Right lung (tissue), 10 donors: ENCODE results near the gene ITGB1. TPM values are rescaled to one million over a fixed set of nuclear protein-coding genes. Genes with fewer than 3 reads are reported as not detected.
"Not testable (repeated sequence)": the region's sequence is repeated elsewhere in the genome, so short reads cannot be mapped to it uniquely, and the experiment has no call there.

Experiments used
- DNase-seq, 2 donors: peaks; one replicate each; pipeline ENCODE4 v3.0.0-alpha.2; 2013
- long read RNA-seq, 8 donors: transcript quantifications; one replicate each; lab custom pipeline, GENCODE V29; 2026
- polyA plus RNA-seq, 5 donors: library from polyadenylated mRNA; unstranded; fragments of 120-200 nt; gene quantifications; one replicate each; pipeline versions ENCODE4 v1.2.1 to v1.2.3, GENCODE V29; 2013; ENCODE audit warnings: inconsistent platforms in 1 of 5, low replicate concordance in 1 of 5; ENCODE audit not compliant: insufficient read length in 5 of 5, insufficient read depth in 1 of 5

Gene ITGB1
- 100 to 1,000 TPM; 410 to 593 (median 518) TPM for polyA plus RNA-seq
- long read RNA-seq, donor 1, transcript ITGB1-201 (16 exons, 3,640 nt): major isoform, 100 of 295 reads
- long read RNA-seq, donor 1, partial matches to known transcripts: 192 of 295 reads
- long read RNA-seq, donor 1, other reads (novel, unspliced or antisense): 0 of 295 reads
- long read RNA-seq, donor 2, transcript ITGB1-201 (16 exons, 3,640 nt): major isoform, 70 of 123 reads
- long read RNA-seq, donor 2, partial matches to known transcripts: 52 of 123 reads
- long read RNA-seq, donor 2, other reads (novel, unspliced or antisense): 0 of 123 reads
- long read RNA-seq, donor 3, transcript ITGB1-201 (16 exons, 3,640 nt): major isoform, 78 of 191 reads
- long read RNA-seq, donor 3, partial matches to known transcripts: 111 of 191 reads
- long read RNA-seq, donor 3, other reads (novel, unspliced or antisense): 0 of 191 reads
- long read RNA-seq, donor 4, transcript ITGB1-201 (16 exons, 3,640 nt): major isoform, 49 of 165 reads
- long read RNA-seq, donor 4, partial matches to known transcripts: 115 of 165 reads
- long read RNA-seq, donor 4, other reads (novel, unspliced or antisense): 0 of 165 reads
- long read RNA-seq, donor 5, transcript ITGB1-201 (16 exons, 3,640 nt): major isoform, 69 of 348 reads
- long read RNA-seq, donor 5, partial matches to known transcripts: 278 of 348 reads
- long read RNA-seq, donor 5, other reads (novel, unspliced or antisense): 0 of 348 reads
- long read RNA-seq, donor 6, transcript ITGB1-201 (16 exons, 3,640 nt): major isoform, 100 of 249 reads
- long read RNA-seq, donor 6, partial matches to known transcripts: 142 of 249 reads
- long read RNA-seq, donor 6, other reads (novel, unspliced or antisense): 5 of 249 reads
- long read RNA-seq, donor 7, transcript ITGB1-201 (16 exons, 3,640 nt): major isoform, 90 of 177 reads
- long read RNA-seq, donor 7, partial matches to known transcripts: 86 of 177 reads
- long read RNA-seq, donor 7, other reads (novel, unspliced or antisense): 0 of 177 reads
- long read RNA-seq, donor 8, transcript ITGB1-201 (16 exons, 3,640 nt): major isoform, 37 of 104 reads
- long read RNA-seq, donor 8, partial matches to known transcripts: 66 of 104 reads
- long read RNA-seq, donor 8, other reads (novel, unspliced or antisense): 0 of 104 reads

DNA sequence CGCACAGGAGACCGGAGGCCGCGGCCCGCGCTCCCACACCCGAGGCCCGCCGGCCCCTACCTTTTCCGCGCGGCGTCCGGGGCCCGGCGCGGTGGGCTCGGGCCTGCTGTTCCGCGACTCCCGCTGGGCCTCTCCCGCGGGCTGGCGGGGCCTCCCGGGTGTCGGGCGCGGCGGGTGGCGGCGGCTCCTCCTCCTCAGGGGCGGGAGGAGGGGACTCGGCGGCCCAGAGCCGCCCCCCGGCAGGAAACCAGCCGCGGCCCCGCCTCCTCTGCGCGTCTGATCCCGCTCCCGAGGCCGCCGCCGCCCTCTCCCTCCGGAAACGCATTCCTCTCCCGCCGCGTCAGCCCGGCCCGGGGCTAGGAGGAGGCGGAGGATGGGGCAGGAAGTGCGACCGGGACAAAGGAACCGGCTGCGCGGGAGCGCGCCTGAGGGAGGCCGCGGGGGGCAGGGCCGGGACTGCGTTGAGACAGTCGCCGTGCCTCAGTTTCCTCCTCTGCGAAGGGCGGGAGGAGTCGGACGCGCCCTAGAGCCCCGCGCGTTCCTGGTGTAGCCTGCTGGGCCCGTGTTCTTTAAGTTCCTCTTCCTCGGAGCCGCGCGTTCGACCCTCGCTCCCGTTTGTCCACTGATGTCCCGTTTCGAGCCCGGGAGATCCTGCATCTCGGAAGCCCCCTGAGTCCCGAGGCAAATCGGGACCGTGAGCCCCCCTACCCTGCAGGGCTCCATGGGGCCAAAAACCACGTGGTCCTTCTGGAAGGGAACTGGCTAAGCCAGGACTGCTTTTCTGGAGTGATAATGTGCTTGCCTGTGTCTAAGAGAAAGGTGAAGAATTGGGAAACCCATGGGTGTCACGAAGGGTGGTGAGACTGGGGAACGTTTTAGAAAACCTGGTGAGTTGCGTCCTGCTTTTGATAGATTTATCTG lies at the start of gene ITGB1:
TSS of gene ITGB1 (minus strand) at position 146 of the 921 bp plus-strand sequence. CDS start 22,672 bp downstream, outside the sequence.
- peak; percentile 97 for DNase-seq

DNA sequence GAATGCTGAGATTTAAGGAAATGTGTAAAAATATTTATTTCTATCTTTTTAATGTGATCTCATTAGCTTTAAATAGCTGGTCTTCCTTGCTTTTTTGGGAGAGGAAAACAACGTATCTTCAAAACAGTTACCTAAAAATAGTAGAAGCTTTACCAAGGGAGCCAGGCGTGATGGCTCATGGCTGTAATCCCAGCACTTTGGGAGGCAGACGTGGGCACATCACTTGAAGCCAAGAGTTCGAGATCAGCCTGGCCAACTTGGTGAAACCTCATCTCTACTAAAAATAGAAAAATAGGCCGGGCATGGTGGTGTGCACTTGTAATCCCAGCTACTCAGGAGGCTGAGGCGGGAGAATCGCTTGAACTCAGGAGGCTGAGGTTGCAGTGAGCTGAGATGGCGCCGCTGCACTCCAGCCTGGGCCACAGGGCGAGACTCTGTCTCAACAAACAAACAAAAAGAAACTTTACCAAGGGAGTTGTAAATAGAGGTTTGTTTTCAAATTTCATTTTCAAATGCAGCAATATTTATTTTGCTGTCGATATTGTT lies 48.4 kb upstream of the ITGB1 start:
- DNase-seq: no peak

DNA sequence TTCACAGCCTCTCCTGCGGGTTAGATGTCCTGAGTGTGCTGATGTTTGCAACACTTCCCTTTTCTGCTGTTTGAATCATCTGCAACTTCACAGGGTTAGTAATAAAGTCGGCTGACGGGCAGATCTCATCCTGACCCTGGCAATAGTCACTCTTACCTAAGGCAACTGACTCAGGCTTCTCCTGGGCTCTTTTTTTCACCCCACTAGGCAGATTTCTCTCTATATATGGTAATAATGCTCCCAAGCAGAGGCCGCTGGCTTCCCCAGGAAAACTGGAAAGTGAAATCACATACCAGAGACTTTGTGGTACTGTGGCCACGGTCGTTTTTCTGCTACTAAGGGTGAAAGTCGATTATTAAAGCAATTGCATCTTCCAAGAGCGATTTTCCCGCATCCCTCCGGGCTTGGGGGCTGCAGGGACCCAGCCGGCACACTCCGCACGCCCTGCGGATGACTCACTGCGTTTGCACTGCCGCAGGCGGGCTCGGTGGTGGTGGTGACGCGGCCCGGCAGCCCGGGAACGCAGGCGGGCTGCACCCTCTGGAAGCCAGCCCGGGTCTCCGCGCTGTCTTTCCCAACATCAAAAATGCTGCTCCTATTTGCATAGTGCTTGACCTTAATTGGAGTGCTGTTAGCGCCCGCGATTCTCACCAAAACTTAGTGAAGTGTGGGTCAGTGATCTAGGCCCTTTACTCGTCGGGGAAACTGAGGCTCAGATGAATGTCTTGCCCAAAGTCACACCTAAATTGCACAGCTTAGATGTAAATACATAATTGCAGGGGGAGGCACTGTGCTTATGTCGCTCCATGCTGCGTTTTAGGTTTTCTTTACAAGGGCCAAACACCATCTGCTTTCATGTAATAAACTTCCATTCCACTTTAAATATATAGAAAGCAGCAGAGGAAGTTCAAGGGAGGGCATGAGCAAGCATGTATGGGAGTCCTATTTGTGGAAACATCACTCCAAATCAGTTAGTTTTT lies 47.6 kb upstream of the ITGB1 start:
- DNase-seq: peak; percentile 64

DNA sequence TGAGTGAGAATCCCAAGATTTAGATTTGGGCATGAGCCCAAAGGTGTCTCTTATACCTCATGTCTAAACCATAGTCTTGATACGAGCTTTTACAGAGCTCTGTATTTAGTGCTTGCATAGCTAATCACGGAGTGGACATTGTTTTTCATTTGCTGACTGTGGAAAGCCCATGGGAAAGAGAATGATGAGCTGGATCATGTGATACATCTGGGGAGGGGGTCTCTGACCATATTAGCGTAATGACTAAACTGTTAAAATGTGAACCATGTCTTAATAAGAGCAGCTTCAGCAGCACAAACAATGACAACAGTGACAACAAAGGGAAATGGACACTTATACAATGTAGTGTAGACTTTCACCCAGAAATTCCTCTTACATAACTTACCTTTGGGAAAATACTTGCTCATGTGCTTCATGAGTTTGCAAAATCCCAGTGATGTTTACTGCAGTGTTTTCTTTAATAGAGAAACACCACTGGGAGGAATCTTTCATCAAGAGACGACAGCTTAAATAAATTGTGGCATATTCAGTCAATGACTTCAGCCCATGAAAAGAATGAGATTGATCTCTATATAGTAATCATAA lies 44.0 kb upstream of the ITGB1 start:
- no peak for DNase-seq

DNA sequence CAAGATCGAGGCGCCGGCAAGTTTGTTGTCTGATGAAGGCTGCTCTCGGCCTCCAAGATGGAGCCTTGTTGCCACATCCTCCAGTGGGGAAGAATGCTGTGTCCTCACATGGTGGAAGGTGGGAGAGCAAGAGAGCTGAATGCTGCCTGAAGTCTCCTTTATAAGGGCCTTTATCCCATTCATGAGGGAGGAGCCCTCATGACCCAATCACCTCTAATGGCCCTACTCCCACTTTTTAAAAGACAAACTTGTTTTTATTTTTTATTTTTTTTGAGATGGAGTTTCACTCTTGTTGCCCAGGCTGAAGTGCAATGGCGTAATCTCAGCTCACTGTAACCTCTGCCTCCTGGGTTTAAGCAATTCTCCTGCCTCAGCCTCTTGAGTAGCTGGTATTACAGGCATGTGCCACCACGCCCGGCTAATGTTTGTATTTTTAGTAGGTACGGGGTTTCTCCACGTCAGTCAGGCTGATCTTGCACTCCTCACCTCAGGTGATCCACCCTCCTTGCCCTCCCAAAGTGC lies 40.1 kb upstream of the ITGB1 start:
- DNase-seq: not testable (repeated sequence)

DNA sequence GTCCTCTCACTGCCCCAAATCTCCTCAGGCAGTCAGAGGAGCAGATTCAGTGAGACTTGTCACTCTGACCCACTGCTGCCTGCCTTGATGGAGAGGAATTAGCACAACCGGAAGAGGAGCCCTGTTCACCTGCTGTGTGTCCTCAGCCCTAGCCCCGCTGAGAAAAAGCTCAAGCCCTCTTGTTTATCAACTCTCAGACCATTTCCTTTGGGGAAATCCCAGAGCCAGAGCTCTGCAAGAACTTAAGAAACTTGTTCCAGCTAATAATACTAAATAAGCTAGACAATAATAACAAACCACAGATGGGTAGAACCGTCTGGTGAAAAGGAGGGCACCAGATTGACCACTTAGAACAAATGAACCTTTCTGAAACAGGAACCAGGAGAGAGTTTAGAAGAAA lies 37.7 kb upstream of the ITGB1 start:
- no peak for DNase-seq

DNA sequence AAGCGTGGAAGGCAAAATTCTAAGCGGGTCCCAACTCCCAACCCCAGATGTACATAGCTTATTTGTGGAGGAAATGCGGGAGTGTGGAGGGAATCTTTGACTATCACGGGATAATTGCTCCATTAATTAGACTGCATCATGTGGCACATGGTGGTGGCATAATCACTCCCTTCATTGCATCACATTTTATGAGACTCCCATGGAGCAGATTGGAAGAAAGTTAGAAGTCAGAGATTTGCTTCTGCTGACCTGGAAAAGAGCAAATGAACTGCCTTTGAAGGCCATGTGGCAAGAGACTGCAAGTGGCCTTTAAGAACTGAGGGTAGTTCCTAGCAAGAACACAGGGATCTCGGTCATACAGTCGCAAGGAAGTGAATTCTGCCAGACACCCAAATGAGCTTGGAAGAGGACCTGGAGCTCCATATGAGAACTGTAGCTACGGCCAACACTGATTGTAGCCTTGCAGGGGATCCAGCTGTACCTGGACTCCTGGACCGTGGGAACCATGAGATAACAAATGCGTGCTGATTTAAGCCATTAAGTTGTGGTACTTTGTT lies 37.1 kb upstream of the ITGB1 start:
- DNase-seq: no peak

DNA sequence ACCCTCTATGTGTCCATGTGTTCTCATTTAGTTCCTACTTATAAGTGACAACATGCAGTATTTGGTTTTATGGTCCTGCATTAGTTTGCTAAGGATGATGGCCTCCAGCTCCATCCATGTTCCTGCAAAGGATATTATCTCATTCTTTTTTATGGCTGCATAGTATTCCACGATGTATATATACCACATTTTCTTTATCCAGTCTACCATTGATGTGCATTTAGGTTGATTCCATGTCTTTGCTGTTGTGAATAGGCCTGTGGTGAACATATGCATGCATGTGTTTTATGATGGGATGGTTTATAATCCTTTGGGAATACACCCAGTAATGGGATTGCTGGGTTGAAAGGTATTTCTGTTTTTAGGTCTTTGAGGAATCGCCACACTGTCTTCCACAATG lies 36.6 kb upstream of the ITGB1 start:
- DNase-seq: not testable (repeated sequence)

DNA sequence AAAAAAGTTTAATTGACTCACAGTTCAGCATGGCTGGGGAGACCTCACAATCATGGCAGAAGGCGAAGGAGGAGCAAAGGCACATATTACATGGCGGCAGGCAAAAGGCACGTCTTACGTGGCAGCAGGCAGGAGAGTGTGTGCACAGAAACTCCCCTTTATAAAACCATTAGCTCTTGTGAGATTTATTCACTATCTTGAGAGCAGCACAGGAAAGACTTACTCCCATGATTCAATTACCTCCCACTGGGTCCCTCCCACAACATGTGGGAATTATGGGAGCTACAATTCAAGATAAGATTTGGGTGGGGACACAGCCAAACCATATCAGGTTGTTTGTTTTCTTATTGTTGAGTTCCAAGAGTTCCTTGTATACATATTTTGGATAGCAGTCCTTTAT lies 34.3 kb upstream of the ITGB1 start:
- not testable (repeated sequence) for DNase-seq

DNA sequence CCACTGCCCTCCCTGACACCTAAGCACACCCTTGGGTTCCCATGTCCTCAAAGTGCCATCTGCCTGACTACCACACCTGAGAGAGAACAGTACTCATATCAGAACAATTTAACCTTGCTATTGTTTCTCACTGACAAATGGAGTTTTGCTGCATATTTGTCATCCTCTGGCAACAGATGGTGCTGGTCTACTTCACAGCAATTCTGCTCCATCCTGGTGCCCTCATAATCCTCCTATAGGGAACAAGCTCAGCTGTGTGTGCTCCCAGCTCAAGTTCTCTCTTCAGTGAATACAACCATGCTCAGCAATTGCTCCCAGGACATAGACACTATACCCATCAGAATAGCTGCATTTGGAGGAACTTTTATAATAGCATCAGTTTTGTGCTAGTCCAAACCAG lies 32.8 kb upstream of the ITGB1 start:
- DNase-seq: no peak

DNA sequence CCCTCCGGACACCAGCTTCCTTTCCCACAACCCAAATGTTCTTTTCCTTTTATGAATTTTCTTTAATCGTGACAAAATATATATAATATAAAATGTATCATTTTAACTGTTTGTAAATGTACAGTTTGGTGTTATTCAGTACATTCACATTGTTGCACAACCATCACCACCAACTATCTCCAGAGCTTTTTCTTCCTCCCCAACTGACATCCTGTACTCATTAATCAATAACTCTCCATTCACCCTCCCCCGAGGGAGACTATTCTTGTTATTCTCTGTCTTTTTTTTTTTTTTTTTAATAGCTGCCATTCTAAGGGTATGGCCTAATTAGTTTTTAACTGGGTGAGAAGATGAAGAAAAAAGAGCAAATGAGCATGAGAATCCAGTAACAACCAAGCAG lies 30.6 kb upstream of the ITGB1 start:
- DNase-seq: no peak

DNA sequence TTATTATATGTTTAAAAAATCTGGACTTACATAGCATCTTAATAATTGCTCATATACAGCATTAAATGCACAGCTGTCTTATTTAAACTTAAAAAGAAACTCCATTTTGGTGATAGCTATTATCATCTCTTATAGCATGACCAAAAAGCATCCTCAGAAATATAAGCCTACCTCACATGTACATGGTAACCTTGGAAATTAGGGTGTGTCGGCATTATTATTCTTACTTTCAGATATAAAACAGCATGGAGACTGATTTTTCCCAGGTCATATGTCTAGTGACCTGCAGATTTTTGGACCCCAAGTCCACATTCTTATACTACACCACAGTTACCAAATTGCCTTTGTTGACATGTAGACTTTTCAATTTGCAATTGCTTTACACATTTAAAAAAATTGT lies 29.1 kb upstream of the ITGB1 start:
- no peak for DNase-seq

DNA sequence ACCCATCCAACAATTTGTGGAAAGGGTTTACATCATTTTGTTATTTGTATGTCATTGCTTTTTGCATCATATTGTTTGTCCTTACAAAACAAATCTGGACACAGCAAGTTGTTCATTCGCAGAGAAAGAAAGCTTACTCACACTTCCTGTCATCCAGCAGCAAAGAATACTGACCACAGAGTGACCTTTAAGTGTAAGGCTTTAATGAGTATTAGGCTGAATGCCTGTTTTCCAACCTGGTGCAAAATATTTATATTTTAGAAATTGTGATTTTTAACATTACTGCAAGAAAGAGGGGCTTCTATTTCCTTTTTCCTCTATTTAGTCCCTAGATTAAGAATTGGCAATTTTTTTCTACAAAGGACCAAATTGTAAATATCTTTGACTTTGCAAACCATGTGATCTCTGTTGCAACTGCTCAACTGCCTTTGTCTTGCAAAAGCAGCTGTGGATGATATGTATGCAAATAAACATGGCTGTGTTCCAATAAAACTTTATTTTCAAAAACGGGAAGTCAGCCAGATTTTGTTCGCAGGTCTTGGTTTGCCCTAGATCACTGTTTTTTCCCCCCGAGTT lies 27.8 kb upstream of the ITGB1 start:
- DNase-seq: peak; percentile 34 to 56

DNA sequence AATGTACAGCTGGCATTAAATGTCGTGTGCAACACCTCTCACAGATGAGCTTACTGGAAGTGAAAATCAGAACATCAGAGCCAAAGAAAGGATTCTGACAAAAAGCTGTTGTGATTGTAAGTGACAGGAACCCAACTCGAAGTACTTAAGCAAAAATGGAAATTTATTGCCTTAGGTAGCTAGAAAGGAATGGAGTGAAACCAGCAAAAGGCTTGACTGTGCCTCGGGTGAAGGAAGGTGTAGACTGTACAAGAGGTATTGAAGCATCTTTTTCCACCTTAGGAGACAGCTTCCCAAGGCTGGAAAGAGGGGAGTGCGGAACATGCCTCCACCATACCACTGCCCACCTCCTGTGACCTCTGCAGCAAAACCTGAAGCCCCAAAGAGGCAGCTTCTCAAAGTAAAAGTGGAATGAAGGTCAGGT lies 27.3 kb upstream of the ITGB1 start:
- no peak for DNase-seq

DNA sequence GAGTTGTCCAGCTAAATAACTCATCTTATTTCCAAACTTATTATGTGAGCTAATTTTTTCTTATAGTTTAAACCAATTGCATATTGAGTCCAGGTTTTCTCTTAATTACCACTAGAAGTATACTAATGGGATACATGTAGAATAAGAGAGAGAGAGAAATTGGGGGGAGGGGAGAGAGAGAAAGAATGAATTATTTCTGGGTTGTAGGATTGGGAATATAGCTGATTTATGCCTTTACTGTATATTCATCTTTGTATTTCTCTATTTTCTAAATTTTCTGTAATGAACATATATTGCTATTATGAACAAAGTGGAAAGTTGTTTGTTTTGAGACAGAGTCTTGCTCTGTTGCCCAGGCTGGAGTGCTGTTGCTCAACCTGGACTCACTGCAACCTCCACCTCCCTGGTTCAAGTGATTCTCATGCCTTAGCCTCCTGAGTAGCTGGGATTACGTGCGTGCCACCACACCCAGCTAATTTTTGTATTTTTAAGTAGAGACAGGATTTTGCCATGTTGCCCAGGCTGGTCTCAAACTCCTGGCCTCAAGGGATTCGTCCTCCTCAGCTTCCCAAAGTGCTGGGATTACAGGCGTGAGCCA lies 26.1 kb upstream of the ITGB1 start:
- DNase-seq: no peak

DNA sequence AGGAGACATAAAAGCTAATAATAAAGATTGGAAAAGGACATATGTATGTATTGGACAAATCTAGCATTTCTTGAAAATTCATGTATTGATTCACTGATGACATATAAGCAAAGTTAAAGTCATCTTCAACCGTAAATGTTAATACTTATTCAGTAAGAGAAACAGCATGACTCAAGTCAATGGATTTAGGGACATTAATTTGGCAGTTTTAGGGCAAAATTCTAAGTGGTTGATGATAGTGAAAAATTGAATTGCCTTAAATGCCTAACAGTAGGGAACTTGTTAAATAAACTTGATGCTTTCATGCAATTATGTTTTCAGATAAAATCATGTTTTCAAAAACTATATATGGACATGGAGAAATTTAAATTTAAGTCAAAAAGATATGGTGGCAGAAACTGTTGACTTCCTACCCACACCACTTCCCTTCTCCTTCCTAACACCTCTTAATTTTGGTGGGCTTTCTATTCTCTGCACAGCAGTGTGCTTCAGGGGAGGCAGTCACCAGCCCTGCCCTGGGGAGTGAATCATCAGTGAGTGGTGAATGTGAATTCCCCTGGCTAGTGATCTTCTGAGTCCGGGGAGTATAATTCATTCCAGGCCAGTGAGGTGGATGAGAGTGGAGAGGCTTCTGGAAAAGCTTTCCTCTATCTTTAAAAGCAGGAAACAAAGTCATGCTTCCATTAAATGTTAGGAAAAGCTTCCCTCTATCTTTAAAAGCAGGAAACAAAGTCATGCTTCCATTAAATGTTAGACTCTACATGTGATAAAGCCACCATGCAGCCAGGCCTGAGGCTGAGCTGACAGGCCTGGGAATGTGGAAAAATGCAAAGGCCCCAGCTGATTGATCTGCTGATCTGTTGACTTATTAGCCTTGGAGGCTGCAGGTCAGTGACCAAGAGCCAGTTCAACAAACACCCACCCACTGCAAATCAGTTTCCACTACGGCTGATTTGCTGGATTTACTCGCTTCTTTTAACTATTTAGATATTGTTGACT lies 25.2 kb upstream of the ITGB1 start:
- DNase-seq: no peak
